Myocyte (in vitro differentiated cells): Measurements from ENCODE around the gene DRC3. TPM values are rescaled to one million over a fixed set of nuclear protein-coding genes. Genes with fewer than 3 reads are reported as not detected.
A peak's percentile ranks its signal among the peaks of the same experiment; 100 is the strongest.

Experiments used
- DNase-seq: peaks from one replicate; pipeline ENCODE4 v3.0.0-alpha.2; 2012; ENCODE audit warnings: low read depth
- total RNA-seq: library from RNA; depleted of rRNA; stranded (reverse); fragments of >200 nt; gene quantifications from 2 replicates; pipeline ENCODE4 v1.2.3, GENCODE V29; 2014

The DRC3 gene
- total RNA-seq, 1 donor from 2014 or later: 1.0 TPM

- DNase-seq: no peak
These were observed 70.3 kb downstream of the DRC3 start for GRCh38 chr17:18042983-18043382.

DNA sequence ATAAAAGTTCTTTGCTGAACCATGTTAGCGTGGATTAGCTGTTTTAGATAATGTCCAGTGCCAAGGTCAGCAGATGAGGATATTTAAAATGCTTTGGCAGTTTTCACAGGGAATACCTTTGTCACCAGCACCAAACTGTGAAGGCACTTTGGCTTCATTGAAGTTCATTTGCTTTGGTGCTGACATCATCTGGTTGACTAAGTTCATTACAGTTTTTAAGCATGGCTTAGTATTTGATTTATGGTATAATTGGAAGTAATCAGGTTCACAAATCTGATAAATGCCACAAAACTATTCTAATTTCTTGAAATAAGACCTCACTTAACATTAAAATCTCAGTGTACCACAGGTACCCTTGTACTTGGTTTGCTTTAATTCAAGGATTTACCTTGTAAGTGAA, 70.8 kb downstream of the DRC3 start:
- no peak for DNase-seq

DNA sequence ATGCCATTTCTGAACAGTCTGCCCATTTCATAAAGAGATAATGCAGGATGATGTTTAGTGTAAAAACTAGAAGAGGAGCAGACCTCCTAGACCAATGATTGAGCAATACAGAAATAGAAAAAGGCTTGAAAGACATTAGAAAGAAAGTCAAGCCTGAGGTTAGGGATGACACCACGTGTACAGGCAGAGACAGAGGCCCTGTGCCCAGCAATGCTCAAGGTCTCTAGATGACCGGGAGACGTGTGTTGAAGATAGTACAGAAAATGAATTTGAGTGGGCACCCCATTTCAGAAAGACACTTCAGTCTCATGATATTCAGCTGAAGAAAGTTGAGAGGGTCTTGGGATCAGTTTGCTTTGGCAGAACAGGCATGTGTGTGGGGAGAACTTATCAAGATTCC, 71.9 kb downstream of the DRC3 start:
- no peak for DNase-seq

DNA sequence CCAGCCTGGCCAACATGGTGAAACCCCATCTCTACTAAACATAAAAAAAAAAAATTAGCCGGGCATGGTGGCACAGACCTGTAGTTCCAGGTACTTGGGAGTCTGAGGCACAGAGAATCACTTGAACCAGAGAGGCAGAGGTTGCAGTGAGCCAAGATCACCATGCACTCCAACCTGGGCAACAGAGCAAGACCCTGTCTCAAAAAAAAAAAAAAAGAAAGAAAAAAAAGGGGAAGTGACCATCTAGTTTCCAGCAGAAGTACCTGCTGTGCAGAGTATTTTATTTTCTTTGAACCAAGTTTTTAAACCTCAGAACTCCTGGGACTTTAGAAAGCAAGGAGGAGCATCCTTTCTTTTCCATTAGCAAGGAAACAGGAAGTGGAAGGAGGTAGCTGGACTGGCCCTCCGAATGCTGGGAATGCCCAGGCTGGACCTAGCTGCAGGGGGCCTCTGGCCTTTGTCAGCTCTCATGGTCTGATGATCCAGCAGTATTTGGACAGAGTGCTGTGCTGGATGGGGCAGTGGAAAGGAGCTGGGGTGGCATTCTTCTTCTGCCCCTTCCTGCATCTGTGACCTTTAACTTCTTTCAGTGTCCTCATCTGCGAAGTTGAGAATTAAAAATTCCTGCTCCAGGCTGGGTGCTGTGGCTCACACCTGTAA, 73.2 kb downstream of the DRC3 start:
- no peak for DNase-seq

- no peak for DNase-seq
These were observed 82.9 kb downstream of the DRC3 start for GRCh38 chr17:18055597-18055996.

- no peak for DNase-seq
These were observed 83.6 kb downstream of the DRC3 start for GRCh38 chr17:18056214-18056613.

DNA sequence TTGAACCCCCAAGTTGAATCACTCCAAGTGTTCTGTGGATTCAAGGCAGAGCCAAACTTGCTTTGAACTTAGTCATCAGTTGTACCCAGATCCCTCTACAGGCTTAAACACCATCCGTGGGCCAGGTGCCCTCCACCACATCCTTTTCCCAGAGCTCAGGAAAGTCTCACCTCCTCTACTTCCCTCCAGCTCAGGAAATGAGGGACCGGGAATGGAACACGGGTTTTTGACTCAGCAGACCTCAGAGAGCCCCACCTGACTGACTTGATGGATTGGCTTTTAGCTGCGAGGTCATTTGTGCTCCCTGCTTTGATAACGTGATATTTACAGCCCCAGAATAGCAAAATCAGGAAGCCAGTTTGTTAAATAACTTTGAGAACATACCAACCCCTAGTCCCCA, 86.6 kb downstream of the DRC3 start:
- no peak for DNase-seq

GRCh38 chr17:18064053-18064452, 91.4 kb downstream of the DRC3 start:
- peak; percentile 93 for DNase-seq

DNA sequence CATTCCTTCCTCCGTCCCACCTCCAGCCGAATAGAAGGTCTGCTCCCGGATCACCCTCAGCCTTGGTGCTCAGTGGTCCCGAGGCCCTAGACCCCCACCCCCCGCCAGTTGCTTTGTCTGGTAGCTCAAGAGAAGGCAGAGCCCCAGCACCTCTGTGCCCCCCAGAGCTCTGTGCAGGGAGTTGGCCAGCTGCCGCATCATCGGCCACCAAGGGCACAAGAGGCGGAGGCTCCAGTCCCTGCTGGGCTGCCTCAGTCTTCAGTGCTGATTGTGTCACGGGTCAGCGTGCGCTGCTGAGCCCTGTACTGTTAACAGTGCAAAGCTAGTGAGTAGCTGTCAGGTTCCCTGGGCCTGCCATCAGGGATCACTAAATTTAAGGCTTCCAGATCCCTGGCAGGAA, 92.9 kb downstream of the DRC3 start:
- DNase-seq: no peak

Other genes with a start within 250 kb of the DRC3 start
- 153 and 348 TPM in 2 replicates for gene SREBF1, start 135.9 kb upstream of the DRC3 start, total RNA-seq
- gene TOM1L2, start 462 bp upstream of the DRC3 start, total RNA-seq: 100 and 178 TPM in 2 replicates
- 21.8 and 29.9 TPM in 2 replicates for gene ATPAF2, start 66.3 kb downstream of the DRC3 start, total RNA-seq
- gene GID4, start 66.5 kb downstream of the DRC3 start, total RNA-seq: 13.2 and 13.9 TPM in 2 replicates
- 52.3 and 67.2 TPM in 2 replicates for gene DRG2, start 115.1 kb downstream of the DRC3 start, total RNA-seq
- 0.03 and 0.57 TPM in 2 replicates for gene MYO15A, start 135.9 kb downstream of the DRC3 start, total RNA-seq
- gene ALKBH5, start 211.0 kb downstream of the DRC3 start, total RNA-seq: 240 and 243 TPM in 2 replicates